Measurements from ENCODE around the gene SMC3. TPM values are rescaled to one million over a fixed set of nuclear protein-coding genes. Genes with fewer than 3 reads are reported as not detected.

SMC3 gene
- total RNA-seq, 1 donor from 2014 or later: 53.6 TPM

- Mint-ChIP-seq H3K9me3 (ENCODE audit: unreplicated experiment) (no peaks in the 10 kb centered on the region), H3K27ac (ENCODE audit: unreplicated experiment) (no peak overlapping the region), H3K4me1 (ENCODE audit: low read depth, unreplicated experiment) (no peaks in the 10 kb centered on the region), H3K4me3 (ENCODE audit: unreplicated experiment) (no peak overlapping the region), H3K27me3 (ENCODE audit: unreplicated experiment) (no peaks in the 10 kb centered on the region), H3K36me3 (ENCODE audit: unreplicated experiment) (no peaks in the 10 kb centered on the region)
- TF ChIP-seq CTCF (IDR thresholded peaks at IDR 0.05; ENCODE audit: partially characterized antibody, unreplicated experiment): no peak
- DNase-seq: no peak
Observed at GRCh38 chr10:110629680-110630191, 62.2 kb downstream of the SMC3 start.

GRCh38 chr10:110631934-110632333 is 64.4 kb downstream of the SMC3 start:
- no peak for TF ChIP-seq CTCF (IDR thresholded peaks at IDR 0.05; ENCODE audit: partially characterized antibody, unreplicated experiment)
- no peaks in the 10 kb centered on the region for H3K27me3 Mint-ChIP-seq (ENCODE audit: unreplicated experiment)
- H3K27ac Mint-ChIP-seq (ENCODE audit: unreplicated experiment): no peak overlapping the region
- no peak overlapping the region for H3K4me3 Mint-ChIP-seq (ENCODE audit: unreplicated experiment)
- no peak for DNase-seq
- H3K36me3 Mint-ChIP-seq (ENCODE audit: unreplicated experiment): no peaks in the 10 kb centered on the region
- no peaks in the 10 kb centered on the region for H3K9me3 Mint-ChIP-seq (ENCODE audit: unreplicated experiment)
- H3K4me1 Mint-ChIP-seq (ENCODE audit: low read depth, unreplicated experiment): peaks cover 17% of the 10 kb centered on the region

- no peaks in the 10 kb centered on the region for H3K27me3 Mint-ChIP-seq (ENCODE audit: unreplicated experiment)
- no peak overlapping the region for H3K4me3 Mint-ChIP-seq (ENCODE audit: unreplicated experiment)
- TF ChIP-seq CTCF (IDR thresholded peaks at IDR 0.05; ENCODE audit: partially characterized antibody, unreplicated experiment): no peak
- no peaks in the 10 kb centered on the region for H3K36me3 Mint-ChIP-seq (ENCODE audit: unreplicated experiment)
- no peak for DNase-seq
- H3K4me1 Mint-ChIP-seq (ENCODE audit: low read depth, unreplicated experiment): peaks cover 24% of the 10 kb centered on the region
- peaks cover 4% of the 10 kb centered on the region for H3K9me3 Mint-ChIP-seq (ENCODE audit: unreplicated experiment)
- no peak overlapping the region for H3K27ac Mint-ChIP-seq (ENCODE audit: unreplicated experiment)
Observed at GRCh38 chr10:110632591-110633215, 65.2 kb downstream of the SMC3 start.

GRCh38 chr10:110634527-110635209 is 67.2 kb downstream of the SMC3 start:
- no peak for DNase-seq
- H3K4me1 Mint-ChIP-seq (ENCODE audit: low read depth, unreplicated experiment): peaks cover 27% of the 10 kb centered on the region
- H3K36me3 Mint-ChIP-seq (ENCODE audit: unreplicated experiment): no peaks in the 10 kb centered on the region
- no peaks in the 10 kb centered on the region for H3K27me3 Mint-ChIP-seq (ENCODE audit: unreplicated experiment)
- peaks cover 4% of the 10 kb centered on the region for H3K9me3 Mint-ChIP-seq (ENCODE audit: unreplicated experiment)
- H3K27ac Mint-ChIP-seq (ENCODE audit: unreplicated experiment): no peak overlapping the region
- H3K4me3 Mint-ChIP-seq (ENCODE audit: unreplicated experiment): no peak overlapping the region
- no peak for TF ChIP-seq CTCF (IDR thresholded peaks at IDR 0.05; ENCODE audit: partially characterized antibody, unreplicated experiment)

- Mint-ChIP-seq H3K36me3 (ENCODE audit: unreplicated experiment) (no peaks in the 10 kb centered on the region), H3K4me1 (ENCODE audit: low read depth, unreplicated experiment) (peaks cover 35% of the 10 kb centered on the region), H3K27ac (ENCODE audit: unreplicated experiment) (peak overlapping the region; percentile 15), H3K27me3 (ENCODE audit: unreplicated experiment) (no peaks in the 10 kb centered on the region), H3K4me3 (ENCODE audit: unreplicated experiment) (peak overlapping the region; percentile 49), H3K9me3 (ENCODE audit: unreplicated experiment) (peaks cover 4% of the 10 kb centered on the region)
- no peak for TF ChIP-seq CTCF (IDR thresholded peaks at IDR 0.05; ENCODE audit: partially characterized antibody, unreplicated experiment)
- DNase-seq: no peak
Observed at GRCh38 chr10:110636572-110636931, 69.1 kb downstream of the SMC3 start.
